PC-3 (cell line): ENCODE measurements around the gene TFF2. TPM values are rescaled to one million over a fixed set of nuclear protein-coding genes. Genes with fewer than 3 reads are reported as not detected.
A peak's percentile ranks its signal among the peaks of the same experiment; 100 is the strongest.

Source experiments
- ATAC-seq: fragments of 200-7000 bp; cut with Tn5 transposase; 2 replicates; pipeline ENCODE4 v1.9.1; 2020; ENCODE audit warnings: mild to moderate bottlenecking, moderate library complexity
- BruUV-seq: library from RNA; stranded (reverse); fragments of 400-500 nt; replicated peaks from 2 replicates; lab custom pipeline; 2021; lab: Mats Ljungman, UMichigan
- CTCF ChIA-PET: fragments of 300-600 bp; sonication (Branson Sonifier 250); formaldehyde crosslinking; loops from one replicate; lab custom pipeline; 2022; ENCODE audit warnings: antibody characterized with exemption; lab: Charles Lee
- POLR2A ChIA-PET: fragments of 300-600 bp; sonication (Branson Sonifier 250); formaldehyde crosslinking; loops from one replicate; lab custom pipeline; 2022; ENCODE audit warnings: antibody characterized with exemption; ENCODE audit not compliant: unreplicated experiment; lab: Charles Lee
- DNase-seq: peaks from one replicate; pipeline ENCODE4 v3.0.0-alpha.2; 2015
- H2AFZ ChIP-seq: fragments of 300-600 bp; sonication (generic); 2 replicates; pipeline ENCODE4 v1.6.0; 2016; ENCODE audit warnings: antibody characterized with exemption, low read length
- H3F3A ChIP-seq: fragments of 300-600 bp; sonication (generic); one replicate; pipeline ENCODE4 v1.6.0; 2017; ENCODE audit warnings: antibody characterized with exemption, low read length, control low read depth, mild to moderate bottlenecking; ENCODE audit not compliant: unreplicated experiment
- H3K27ac ChIP-seq: fragments of 300-600 bp; sonication (generic); 2 replicates; pipeline ENCODE4 v1.5.1; 2016; ENCODE audit warnings: mild to moderate bottlenecking, low read length
- H3K27me3 ChIP-seq: fragments of 300-600 bp; sonication (generic); 2 replicates; pipeline ENCODE4 v1.6.1; 2016; ENCODE audit warnings: low read length, mixed read lengths
- H3K36me3 ChIP-seq: fragments of 300-600 bp; sonication (generic); 2 replicates; pipeline ENCODE4 v1.6.1; 2016; ENCODE audit warnings: low read depth, mixed run types, low read length, mixed read lengths
- H3K4me1 ChIP-seq: fragments of 300-600 bp; sonication (generic); 2 replicates; pipeline ENCODE4 v1.5.1; 2016; ENCODE audit warnings: low read length; ENCODE audit not compliant: insufficient read depth
- H3K4me2 ChIP-seq: fragments of 300-600 bp; sonication (generic); 2 replicates; pipeline ENCODE4 v1.6.0; 2016; ENCODE audit warnings: low read length
- H3K4me3 ChIP-seq: fragments of 300-600 bp; sonication (generic); 2 replicates; pipeline ENCODE4 v1.5.1; 2016; ENCODE audit warnings: mild to moderate bottlenecking, low read length, mixed read lengths
- H3K79me2 ChIP-seq: fragments of 300-600 bp; sonication (generic); 2 replicates; pipeline ENCODE4 v1.6.1; 2017; ENCODE audit warnings: low read length, mixed read lengths
- H3K9ac ChIP-seq: fragments of 300-600 bp; sonication (generic); 2 replicates; pipeline ENCODE4 v1.6.0; 2016; ENCODE audit warnings: mild to moderate bottlenecking, low read length
- H3K9me2 ChIP-seq: fragments of 300-600 bp; sonication (generic); replicated peaks from 2 replicates; pipeline ENCODE4 v1.6.1; 2016; ENCODE audit warnings: mixed run types, low read length, mixed read lengths
- H3K9me3 ChIP-seq: fragments of 300-600 bp; sonication (generic); 2 replicates; pipeline ENCODE4 v1.6.1; 2016; ENCODE audit warnings: low read length, mixed read lengths
- H4K20me1 ChIP-seq: fragments of 300-600 bp; sonication (generic); 2 replicates; pipeline ENCODE4 v1.6.1; 2016; ENCODE audit warnings: low read length, mixed read lengths
- CTCF ChIP-seq: fragments of 300-600 bp; sonication (generic); conservative IDR thresholded peaks from 2 replicates; pipeline ENCODE4 v1.5.1; 2017; ENCODE audit warnings: antibody characterized with exemption, low read depth, mild to moderate bottlenecking, low read length
- EZH2 ChIP-seq: fragments of 300-600 bp; sonication (generic); IDR thresholded peaks from one replicate; pipeline ENCODE4 v1.6.1; 2017; ENCODE audit warnings: antibody characterized with exemption, mild to moderate bottlenecking, low read length; ENCODE audit not compliant: unreplicated experiment
- EZH2phosphoT487 ChIP-seq: fragments of 300-600 bp; sonication (generic); IDR thresholded peaks from 2 replicates; pipeline ENCODE4 v1.6.1; 2018; ENCODE audit warnings: mild to moderate bottlenecking, antibody characterized with exemption, low read length, borderline replicate concordance
- intact Hi-C: fragments of 100-400 bp; cut with micrococcal nuclease; formaldehyde crosslinking; loops from 2 replicates; pipeline ENCODE4 v1.9.0; 2023
- total RNA-seq: library from RNA; depleted of rRNA; stranded (reverse); fragments of >200 nt; gene quantifications from 2 replicates; pipeline ENCODE4 v1.2.3, GENCODE V29; 2014

Gene TFF2
- total RNA-seq, 1 experiment from 2014 or later: 21.1 TPM

- H3K4me3 ChIP-seq: no peak overlapping the region
- H3K79me2 ChIP-seq: no peaks in the 10 kb centered on the region
- no peaks in the 10 kb centered on the region for H3K9me2 ChIP-seq
- DNase-seq (no peak), ATAC-seq (no peak)
- intact Hi-C loops: no loop called here
- H3K36me3 ChIP-seq: no peaks in the 10 kb centered on the region
- H3K9ac ChIP-seq: peak overlapping the region; percentile 59
- no TSS peak for BruUV-seq
- no peaks in the 10 kb centered on the region for H3K27me3 ChIP-seq
- no peaks in the 10 kb centered on the region for H3K9me3 ChIP-seq
- H4K20me1 ChIP-seq: no peaks in the 10 kb centered on the region
- ChIA-PET CTCF (no interaction called here), POLR2A (interaction anchor here (0.6 kb wide), 1 partner anchor 10 kb away, joined by 5 read pairs; no protein-coding TSS in a partner anchor)
- H3F3A ChIP-seq: no peaks in the 10 kb centered on the region
- no peak overlapping the region for H3K27ac ChIP-seq
- H3K4me2 ChIP-seq: no peak overlapping the region
- peaks cover 14% of the 10 kb centered on the region for H3K4me1 ChIP-seq
- TF ChIP-seq EZH2phosphoT487: no peak
- no peak for TF ChIP-seq EZH2
- TF ChIP-seq CTCF: no peak
- no peak overlapping the region for H2AFZ ChIP-seq
Measured at GRCh38 chr21:42377211-42377950, 26.6 kb upstream of the TFF2 start.

DNA sequence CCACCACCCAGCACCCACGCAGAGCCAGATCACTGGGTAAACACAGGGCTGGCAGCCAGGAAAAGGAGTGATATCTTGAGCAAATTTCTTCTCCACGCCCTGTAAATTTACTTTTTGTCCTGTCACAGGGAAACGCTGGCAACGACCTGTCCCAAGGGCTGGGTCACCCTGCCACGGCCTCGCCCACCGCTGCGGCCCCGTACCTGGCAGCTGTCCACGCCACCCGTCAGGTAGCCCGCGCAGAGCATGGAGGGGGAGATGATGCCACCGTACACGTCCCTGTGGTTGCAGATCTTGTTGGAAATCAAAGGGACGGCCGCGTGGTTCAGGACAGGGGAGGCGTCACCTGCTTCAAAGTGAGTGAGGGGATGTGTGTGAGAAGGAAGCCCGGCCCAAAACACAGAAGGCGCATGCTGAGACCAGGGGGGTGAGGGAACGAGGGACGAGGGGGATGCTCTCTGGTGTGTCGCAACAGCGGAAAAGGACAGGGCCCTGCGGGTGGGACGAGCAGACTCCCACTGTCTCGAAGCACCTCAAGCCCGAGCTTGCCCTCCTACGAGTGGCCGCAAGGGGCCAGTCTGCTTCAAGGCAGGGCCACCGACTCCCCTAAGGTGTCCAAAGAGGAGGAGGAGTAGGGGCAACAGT lies 25.7 kb upstream of the TFF2 start:
- no peak for TF ChIP-seq EZH2phosphoT487
- TF ChIP-seq CTCF: no peak
- TF ChIP-seq EZH2: no peak
- H3K27ac ChIP-seq: peak overlapping the region; percentile 34; the same call in 1 of the 2 replicates
- no peaks in the 10 kb centered on the region for H3K36me3 ChIP-seq
- ChIA-PET POLR2A (no interaction called here), CTCF (no interaction called here)
- peak; percentile 31 for DNase-seq
- no peaks in the 10 kb centered on the region for H3K9me2 ChIP-seq
- H3K9ac ChIP-seq: peak overlapping the region; percentile 59
- BruUV-seq: no TSS peak
- ATAC-seq: peak; percentile 70
- intact Hi-C loops: loop anchor here (1.0 kb wide), 1 partner anchor 38 kb away; no protein-coding TSS in a partner anchor
- peak overlapping the region; percentile 52 for H3K4me2 ChIP-seq
- H3F3A ChIP-seq: no peaks in the 10 kb centered on the region
- H3K9me3 ChIP-seq: no peaks in the 10 kb centered on the region
- no peak overlapping the region for H3K4me3 ChIP-seq
- H2AFZ ChIP-seq: peak overlapping the region; percentile 55
- H4K20me1 ChIP-seq: no peaks in the 10 kb centered on the region
- peaks cover 14% of the 10 kb centered on the region for H3K4me1 ChIP-seq
- H3K79me2 ChIP-seq: no peaks in the 10 kb centered on the region
- no peaks in the 10 kb centered on the region for H3K27me3 ChIP-seq
